ENCODE measurements around the gene RELB. TPM values are rescaled to one million over a fixed set of nuclear protein-coding genes. Genes with fewer than 3 reads are reported as not detected.

Gene RELB
- total and polyA plus RNA-seq, 4 experiments from 2014 or later, result 19.7 to 39.8 (median 35.0) TPM

GRCh38 chr19:45020071-45020470 is 18.8 kb downstream of the RELB start:
- Mint-ChIP-seq H3K27me3 (no peaks in the 10 kb centered on the region), H3K27ac (peak overlapping the region in 2 of 7 donors; percentile 4 to 27), H3K4me3 (no peak overlapping the region), H3K9me3 (no peaks in the 10 kb centered on the region), H3K36me3 (peaks cover 11 to 29% of the 10 kb centered on the region in 2 donors), H3K4me1 (peaks cover 8 to 24% (median 15%) of the 10 kb centered on the region in 4 donors)
- intact Hi-C loops (cut with micrococcal nuclease), result no loop called here
- H3K27ac ChIP-seq (ENCODE audit: low read depth, low read length), result no peak overlapping the region
- H3K36me3 ChIP-seq (ENCODE audit: insufficient read depth, low read length), result peaks cover 9% of the 10 kb centered on the region
- no peaks in the 10 kb centered on the region for H3K27me3 ChIP-seq (ENCODE audit: insufficient read depth, low read length)
- DNase-seq, result no peak
- CTCF ChIA-PET (ENCODE audit: partially characterized antibody), result interaction anchor here (0.9 to 1.2 kb wide), 3 partner anchors 9 to 40 kb away, joined by 3 to 4 read pairs (median 4); no protein-coding TSS in a partner anchor
- no peaks in the 10 kb centered on the region for H3K9me3 ChIP-seq (ENCODE audit: control insufficient read depth in 1 of 2, low read length in 2 of 2)
- no peak overlapping the region for H3K4me3 ChIP-seq (ENCODE audit: low read length in 2 of 2)
- POLR2A ChIA-PET (ENCODE audit: partially characterized antibody), result no interaction called here
- peaks cover 17% of the 10 kb centered on the region for H3K4me1 ChIP-seq (ENCODE audit: insufficient read depth, low read length)

- no peak for DNase-seq
- Histone ChIP-seq H3K36me3 (ENCODE audit: insufficient read depth, low read length) (peaks cover 14% of the 10 kb centered on the region), H3K27me3 (ENCODE audit: insufficient read depth, low read length) (no peaks in the 10 kb centered on the region), H3K4me1 (ENCODE audit: insufficient read depth, low read length) (peaks cover 6% of the 10 kb centered on the region), H3K9me3 (ENCODE audit: control insufficient read depth in 1 of 2, low read length in 2 of 2) (no peaks in the 10 kb centered on the region), H3K4me3 (ENCODE audit: low read length in 2 of 2) (no peak overlapping the region), H3K27ac (ENCODE audit: low read depth, low read length) (no peak overlapping the region)
- H3K9me3 Mint-ChIP-seq, result no peaks in the 10 kb centered on the region
- ChIA-PET POLR2A (ENCODE audit: partially characterized antibody) (interaction anchor here (0.7 kb wide), 1 partner anchor 493 kb away, joined by 5 read pairs; no protein-coding TSS in a partner anchor), CTCF (ENCODE audit: partially characterized antibody) (interaction anchor here (1.5 to 1.7 kb wide), 2 partner anchors 38 to 104 kb away, joined by 3 to 6 read pairs; no protein-coding TSS in a partner anchor)
- H3K4me1 Mint-ChIP-seq, result peaks cover 0 to 8% (median 5%) of the 10 kb centered on the region in 4 donors
- no peaks in the 10 kb centered on the region for H3K27me3 Mint-ChIP-seq
- peaks cover 11 to 29% of the 10 kb centered on the region in 2 donors for H3K36me3 Mint-ChIP-seq
- H3K4me3 Mint-ChIP-seq, result no peak overlapping the region
- peak overlapping the region in 1 of 7 donors; percentile 66 for H3K27ac Mint-ChIP-seq
- intact Hi-C loops (cut with micrococcal nuclease), result no loop called here
These were observed 20.7 kb downstream of the RELB start for GRCh38 chr19:45021971-45022370.

DNA sequence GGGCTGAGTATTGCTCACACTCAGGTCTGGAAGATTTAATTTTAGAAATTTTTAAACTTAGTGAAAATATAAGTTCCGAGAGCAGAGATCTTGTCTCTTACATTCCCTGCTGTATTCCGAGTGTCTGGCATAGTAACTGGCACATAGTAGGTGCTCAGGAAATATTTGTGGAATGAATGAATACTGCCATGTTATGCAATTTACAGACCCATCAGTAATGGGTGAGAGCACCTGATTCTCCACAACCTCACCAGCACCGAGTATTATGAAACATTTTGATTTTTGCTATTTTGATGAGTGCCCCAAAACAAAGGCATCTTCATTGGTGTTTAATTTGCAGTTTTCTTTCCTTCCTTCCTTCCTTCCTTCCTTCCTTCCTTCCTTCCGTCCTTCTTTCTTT is 21.8 kb downstream of the RELB start:
- ChIA-PET CTCF (ENCODE audit: partially characterized antibody) (no interaction called here), POLR2A (ENCODE audit: partially characterized antibody) (no interaction called here)
- DNase-seq, result no peak
- Mint-ChIP-seq H3K9me3 (no peaks in the 10 kb centered on the region), H3K27me3 (no peaks in the 10 kb centered on the region), H3K4me1 (peaks cover 0 to 5% (median 3%) of the 10 kb centered on the region in 4 donors), H3K27ac (peak overlapping the region in 5 of 7 donors; percentile 17 to 66 (median 32)), H3K36me3 (peaks cover 15 to 34% of the 10 kb centered on the region in 2 donors), H3K4me3 (no peak overlapping the region)
- intact Hi-C loops (cut with micrococcal nuclease), result no loop called here
- no peak overlapping the region for H3K4me3 ChIP-seq (ENCODE audit: low read length in 2 of 2)
- H3K4me1 ChIP-seq (ENCODE audit: insufficient read depth, low read length), result no peaks in the 10 kb centered on the region
- no peaks in the 10 kb centered on the region for H3K9me3 ChIP-seq (ENCODE audit: control insufficient read depth in 1 of 2, low read length in 2 of 2)
- H3K27ac ChIP-seq (ENCODE audit: low read depth, low read length), result no peak overlapping the region
- no peaks in the 10 kb centered on the region for H3K27me3 ChIP-seq (ENCODE audit: insufficient read depth, low read length)
- peaks cover 15% of the 10 kb centered on the region for H3K36me3 ChIP-seq (ENCODE audit: insufficient read depth, low read length)

GRCh38 chr19:45025264-45025663 is 24.0 kb downstream of the RELB start:
- H3K4me1 ChIP-seq (ENCODE audit: insufficient read depth, low read length), result no peaks in the 10 kb centered on the region

DNA sequence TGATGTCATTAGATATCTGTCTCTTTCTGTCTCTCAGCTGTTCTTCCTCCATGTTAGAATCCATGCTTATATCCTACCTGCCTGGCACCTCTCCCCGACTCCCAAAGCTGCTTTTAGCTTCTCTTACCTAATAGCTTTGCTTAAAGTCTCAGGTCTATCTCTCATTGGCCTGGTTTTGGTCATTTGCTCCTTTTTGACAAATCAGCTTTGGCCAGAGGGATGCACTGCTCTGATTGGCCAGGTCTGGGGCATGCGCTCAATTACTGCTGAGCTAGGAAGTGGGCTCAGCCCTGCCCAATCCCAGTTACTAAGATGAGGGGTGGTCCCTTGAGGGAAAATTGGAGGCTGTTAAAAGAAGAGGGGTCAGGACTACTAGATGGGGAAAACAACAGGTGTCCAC is 26.1 kb downstream of the RELB start:
- H3K27ac Mint-ChIP-seq, result peak overlapping the region in 4 of 7 donors; percentile 5 to 66 (median 42)
- no peak overlapping the region for H3K4me3 ChIP-seq (ENCODE audit: low read length in 2 of 2)
- intact Hi-C loops (cut with micrococcal nuclease), result no loop called here
- CTCF ChIA-PET (ENCODE audit: partially characterized antibody), result interaction anchor here (1.1 to 1.3 kb wide), 2 partner anchors 11 to 32 kb away, joined by 3 to 5 read pairs; partner anchors contain the start of gene CLASRP
- H3K36me3 ChIP-seq (ENCODE audit: insufficient read depth, low read length), result peaks cover 23% of the 10 kb centered on the region
- H3K27ac ChIP-seq (ENCODE audit: low read depth, low read length), result no peak overlapping the region
- no peaks in the 10 kb centered on the region for H3K4me1 Mint-ChIP-seq
- no peak for DNase-seq
- no peaks in the 10 kb centered on the region for H3K4me1 ChIP-seq (ENCODE audit: insufficient read depth, low read length)
- POLR2A ChIA-PET (ENCODE audit: partially characterized antibody), result interaction anchor here (0.6 to 0.9 kb wide), 2 partner anchors 11 to 18 kb away, joined by 3 to 4 read pairs; partner anchors contain the start of gene CLASRP
- H3K27me3 ChIP-seq (ENCODE audit: insufficient read depth, low read length), result no peaks in the 10 kb centered on the region
- no peaks in the 10 kb centered on the region for H3K27me3 Mint-ChIP-seq
- H3K9me3 ChIP-seq (ENCODE audit: control insufficient read depth in 1 of 2, low read length in 2 of 2), result no peaks in the 10 kb centered on the region
- H3K4me3 Mint-ChIP-seq, result no peak overlapping the region
- H3K9me3 Mint-ChIP-seq, result no peaks in the 10 kb centered on the region
- peaks cover 19 to 43% of the 10 kb centered on the region in 2 donors for H3K36me3 Mint-ChIP-seq

More at GRCh38 chr19:45025264-45025663, 24.0 kb downstream of the RELB start:
- no peaks in the 10 kb centered on the region for H3K4me1 Mint-ChIP-seq
- no peaks in the 10 kb centered on the region for H3K27me3 Mint-ChIP-seq
- Histone ChIP-seq H3K9me3 (ENCODE audit: control insufficient read depth in 1 of 2, low read length in 2 of 2) (no peaks in the 10 kb centered on the region), H3K36me3 (ENCODE audit: insufficient read depth, low read length) (peaks cover 28% of the 10 kb centered on the region), H3K4me3 (ENCODE audit: low read length in 2 of 2) (no peak overlapping the region), H3K27me3 (ENCODE audit: insufficient read depth, low read length) (no peaks in the 10 kb centered on the region), H3K27ac (ENCODE audit: low read depth, low read length) (no peak overlapping the region)
- H3K4me3 Mint-ChIP-seq, result no peak overlapping the region
- peak overlapping the region in 1 of 7 donors; percentile 15 for H3K27ac Mint-ChIP-seq
- peaks cover 13 to 39% of the 10 kb centered on the region in 2 donors for H3K36me3 Mint-ChIP-seq
- ChIA-PET POLR2A (ENCODE audit: partially characterized antibody) (no interaction called here), CTCF (ENCODE audit: partially characterized antibody) (no interaction called here)
- DNase-seq, result no peak
- intact Hi-C loops (cut with micrococcal nuclease), result no loop called here
- no peaks in the 10 kb centered on the region for H3K9me3 Mint-ChIP-seq

GRCh38 chr19:45030825-45031224 is 29.6 kb downstream of the RELB start:
- no peak overlapping the region for H3K27ac ChIP-seq (ENCODE audit: low read depth, low read length)
- H3K27me3 Mint-ChIP-seq, result no peaks in the 10 kb centered on the region
- intact Hi-C loops (cut with micrococcal nuclease), result no loop called here
- peaks cover 0 to 4% (median 0%) of the 10 kb centered on the region in 4 donors for H3K4me1 Mint-ChIP-seq
- no peak overlapping the region for H3K4me3 Mint-ChIP-seq
- DNase-seq, result no peak
- H3K9me3 ChIP-seq (ENCODE audit: control insufficient read depth in 1 of 2, low read length in 2 of 2), result no peaks in the 10 kb centered on the region
- POLR2A ChIA-PET (ENCODE audit: partially characterized antibody), result no interaction called here
- peaks cover 30 to 57% of the 10 kb centered on the region in 2 donors for H3K36me3 Mint-ChIP-seq
- H3K4me3 ChIP-seq (ENCODE audit: low read length in 2 of 2), result no peak overlapping the region
- peak overlapping the region in 2 of 7 donors; percentile 41 to 48 for H3K27ac Mint-ChIP-seq
- CTCF ChIA-PET (ENCODE audit: partially characterized antibody), result interaction anchor here (1.3 kb wide), 1 partner anchor 31 kb away, joined by 3 read pairs; no protein-coding TSS in a partner anchor
- H3K36me3 ChIP-seq (ENCODE audit: insufficient read depth, low read length), result peaks cover 34% of the 10 kb centered on the region
- H3K4me1 ChIP-seq (ENCODE audit: insufficient read depth, low read length), result no peaks in the 10 kb centered on the region
- no peaks in the 10 kb centered on the region for H3K27me3 ChIP-seq (ENCODE audit: insufficient read depth, low read length)
- peaks cover 0 to 2% (median 0%) of the 10 kb centered on the region in 8 donors for H3K9me3 Mint-ChIP-seq

DNA sequence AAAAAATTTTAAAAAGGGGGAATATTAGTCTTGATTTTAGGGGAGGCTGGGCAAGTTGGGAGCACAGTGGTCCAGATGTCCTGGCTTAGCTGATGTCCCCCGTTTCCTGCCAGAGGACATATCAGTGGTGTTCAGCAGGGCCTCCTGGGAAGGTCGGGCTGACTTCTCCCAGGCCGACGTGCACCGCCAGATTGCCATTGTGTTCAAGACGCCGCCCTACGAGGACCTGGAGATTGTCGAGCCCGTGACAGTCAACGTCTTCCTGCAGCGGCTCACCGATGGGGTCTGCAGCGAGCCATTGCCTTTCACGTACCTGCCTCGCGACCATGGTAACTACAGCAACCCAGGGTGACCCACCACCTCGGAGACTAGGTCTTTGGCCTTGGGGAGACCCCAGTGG is 31.2 kb downstream of the RELB start:
- no peak overlapping the region for H3K27ac ChIP-seq (ENCODE audit: low read depth, low read length)
- no peaks in the 10 kb centered on the region for H3K9me3 ChIP-seq (ENCODE audit: control insufficient read depth in 1 of 2, low read length in 2 of 2)
- no peak overlapping the region for H3K27ac Mint-ChIP-seq
- POLR2A ChIA-PET (ENCODE audit: partially characterized antibody), result no interaction called here
- H3K9me3 Mint-ChIP-seq, result peaks cover 0 to 2% (median 0%) of the 10 kb centered on the region in 8 donors
- peaks cover 34% of the 10 kb centered on the region for H3K36me3 ChIP-seq (ENCODE audit: insufficient read depth, low read length)
- no peak overlapping the region for H3K4me3 ChIP-seq (ENCODE audit: low read length in 2 of 2)
- H3K4me1 Mint-ChIP-seq, result peaks cover 0 to 4% (median 0%) of the 10 kb centered on the region in 4 donors
- CTCF ChIA-PET (ENCODE audit: partially characterized antibody), result interaction anchor here (1.4 kb wide), 1 partner anchor 27 kb away, joined by 4 read pairs; no protein-coding TSS in a partner anchor
- H3K4me1 ChIP-seq (ENCODE audit: insufficient read depth, low read length), result no peaks in the 10 kb centered on the region
- H3K27me3 Mint-ChIP-seq, result no peaks in the 10 kb centered on the region
- H3K4me3 Mint-ChIP-seq, result no peak overlapping the region
- peaks cover 32 to 54% of the 10 kb centered on the region in 2 donors for H3K36me3 Mint-ChIP-seq
- H3K27me3 ChIP-seq (ENCODE audit: insufficient read depth, low read length), result no peaks in the 10 kb centered on the region
- DNase-seq, result no peak
- intact Hi-C loops (cut with micrococcal nuclease), result no loop called here

Data from CD4-positive, alpha-beta memory T cell (primary cell).